Ovary (tissue), 9 donors: ENCODE measurements around the gene C1orf87. TPM values are rescaled to one million over a fixed set of nuclear protein-coding genes. Genes with fewer than 3 reads are reported as not detected.

Source experiments
- DNase-seq, 5 donors: peaks; one replicate each; pipeline ENCODE4 v3.0.0-alpha.2; 2019 to 2020
- H3K27ac ChIP-seq, 2 donors: fragments of 200-600 bp; one replicate each; pipeline versions ENCODE4 v1.5.1 to v1.8.0; 2019 to 2022
- H3K27me3 ChIP-seq: fragments of 200-600 bp; one replicate; pipeline ENCODE4 v1.8.0; 2022
- H3K36me3 ChIP-seq: fragments of 200-600 bp; sonication (generic); one replicate; pipeline ENCODE4 v1.5.1; 2019
- H3K4me1 ChIP-seq: one replicate; pipeline ENCODE4 v1.8.1; 2013; ENCODE audit warnings: mild to moderate bottlenecking, moderate library complexity; ENCODE audit not compliant: insufficient read depth
- H3K4me3 ChIP-seq: fragments of 200-600 bp; sonication (generic); one replicate; pipeline ENCODE4 v1.5.1; 2017
- H3K9me3 ChIP-seq, 2 donors: fragments of 200-600 bp in 1 of 2; sonication (generic) in 1 of 2; one replicate each; pipeline versions ENCODE4 v1.5.1 to v1.8.1; 2013 to 2019; ENCODE audit warnings: mild to moderate bottlenecking in 1 of 2, moderate library complexity in 1 of 2
- CTCF ChIP-seq, 3 donors: fragments of 450-650 bp in 2 of 3; fragments of 200-600 bp in 1 of 3; IDR thresholded peaks; one replicate each; pipeline versions ENCODE4 v1.5.1 to v1.8.0; 2016 to 2022; ENCODE audit warnings: antibody characterized with exemption in 3 of 3, mild to moderate bottlenecking in 1 of 3
- EP300 ChIP-seq: sonication (generic); formaldehyde crosslinking; IDR thresholded peaks from one replicate; pipeline ENCODE4 v1.6.1; 2017; ENCODE audit warnings: antibody characterized with exemption
- POLR2A ChIP-seq: fragments of 450-650 bp; IDR thresholded peaks from one replicate; pipeline ENCODE4 v1.6.1; 2017; ENCODE audit warnings: antibody characterized with exemption, mild to moderate bottlenecking, moderate library complexity
- WGBS, 3 donors: extraction: QIAGEN DNeasy Blood & Tissue Kit in 1 of 3; methylation state at CpG; one replicate each; pipeline versions ENCODE4 v1.1.5 to v1.1.7; 2013 to 2017; 5-methylcytosine and 5-hydroxymethylcytosine counted together
- intact Hi-C, 4 donors: fragments of 100-400 bp; cut with DNase I; formaldehyde crosslinking; loops; one replicate each; pipeline versions ENCODE4 v1.11.0 to v1.15.1; 2022 to 2023
- polyA plus RNA-seq, 2 donors: library from polyadenylated mRNA; stranded (reverse); fragments of 200-250 nt in 1 of 2; fragments of 350-450 nt in 1 of 2; fragmentation: Illumina TruSeq in 1 of 2; extraction: RNeasy Lipid Tissue Mini Kit (QIAGEN cat#74804) in 1 of 2; gene quantifications; one replicate each; pipeline ENCODE4 v1.2.3, GENCODE V29; 2013 to 2014
- small RNA-seq: library from RNA; depleted of rRNA; stranded (forward); fragments of <200 nt; gene quantifications from one replicate; pipeline ENCODE3, GENCODE V24; 2016
- total RNA-seq, 7 donors: library from RNA; depleted of rRNA in 2 of 7; stranded (reverse); fragments of >200 nt in 2 of 7; fragmentation: NEBNext Ultra II Directional in 3 of 7; extraction: Animal tissue kit (Norgen Biotek cat#: 25700) in 3 of 7; gene quantifications; one replicate each; pipeline versions ENCODE4 v1.1.0 to v1.2.4, GENCODE V29; 2016 to 2023
- donor health status: DM: no; HTN: no; CAD: no; lungs with moderate emphysema.
- donor health status: DM: no; HTN: no; CAD: no.
- donor health status: Bipolar disorder and iron deficiency.
- donor health status: DM: yes; HTN: yes; CAD: no.
- donor health status: DM: no; HTN: no; CAD: no.
- donor health status: DM: yes; HTN: yes; CAD: no.

Gene C1orf87
- total and polyA plus RNA-seq, 9 donors, result 0.04 to 17.6 (median 0.72) TPM; not detected in 2

GRCh38 chr1:59947047-59947938 lies 126.3 kb downstream of the C1orf87 start:
- intact Hi-C loops, result loop anchor here in 1 of 4 donors (10.0 kb wide), 1 partner anchor 1212 kb away; no protein-coding TSS in a partner anchor

GRCh38 chr1:59945790-59946189 lies 127.8 kb downstream of the C1orf87 start:
- intact Hi-C loops, result loop anchor here in 1 of 4 donors (10.0 kb wide), 1 partner anchor 1211 kb away; no protein-coding TSS in a partner anchor
- 28 to 41% (median 32%) methylated on average over 1 of the region's 1 CpG for WGBS, 3 donors
- no peak overlapping the region for H3K27ac ChIP-seq

More at GRCh38 chr1:59947047-59947938, 126.3 kb downstream of the C1orf87 start:
- 0 to 4% (median 3%) methylated on average over 6 of the region's 6 CpGs for WGBS, 3 donors
- TF ChIP-seq EP300 (no peak), CTCF (IDR thresholded peaks at IDR 0.05) (peak in 2 of 3 donors; percentile 33 to 51)
- Histone ChIP-seq H3K27ac (no peak overlapping the region), H3K36me3 (no peaks in the 10 kb centered on the region), H3K9me3 (no peaks in the 10 kb centered on the region), H3K4me3 (no peak overlapping the region), H3K4me1 (no peaks in the 10 kb centered on the region), H3K27me3 (no peaks in the 10 kb centered on the region)
- peak in 3 of 5 donors; percentile 14 to 46 (median 42) for DNase-seq

More at GRCh38 chr1:59945790-59946189, 127.8 kb downstream of the C1orf87 start:
- Histone ChIP-seq H3K9me3 (no peaks in the 10 kb centered on the region), H3K4me1 (no peaks in the 10 kb centered on the region), H3K27me3 (no peaks in the 10 kb centered on the region), H3K4me3 (no peak overlapping the region), H3K36me3 (no peaks in the 10 kb centered on the region)
- TF ChIP-seq POLR2A (no peak), EP300 (no peak), CTCF (IDR thresholded peaks at IDR 0.05) (no peak)
- no peak for DNase-seq

Small RNAs within 50 kb of the gene (small RNA-seq; reads per million reads assigned to genes)
- not detected for gene RN7SL475P

Other genes starting within 250 kb of the C1orf87 start
- 1 to 10 TPM in 2 of 7 donors, under 1 TPM in 2, not detected in 3; 0.25 to 1.4 (median 0.70) TPM for gene CYP2J2, start 147.0 kb downstream of the C1orf87 start, total RNA-seq
- under 1 TPM; 0.12 to 0.18 TPM for gene CYP2J2, start 147.0 kb downstream of the C1orf87 start, polyA plus RNA-seq